D721Med (cell line): ENCODE measurements around the gene DHRS12.

ENCODE experiments used
- DNase-seq: peaks from one replicate; pipeline ENCODE4 v3.0.0; 2011; ENCODE audit warnings: low spot score; ENCODE audit not compliant: insufficient read length
- FAIRE-seq: peaks from 2 replicates; lab custom pipeline; 2011; peaks lifted over from hg19 to GRCh38; lab: Jason Lieb, UNC
- CTCF ChIP-seq: IDR thresholded peaks from 2 replicates; pipeline ENCODE4 v1.5.1; 2012; ENCODE audit warnings: mild to moderate bottlenecking, control low read depth; ENCODE audit not compliant: insufficient read depth; ENCODE audit errors: missing control alignments

Gene DHRS12

GRCh38 chr13:51746802-51747201 is 57.2 kb downstream of the DHRS12 start:
- DNase-seq: no peak
- TF ChIP-seq CTCF: no peak
- FAIRE-seq: no peak

DNA sequence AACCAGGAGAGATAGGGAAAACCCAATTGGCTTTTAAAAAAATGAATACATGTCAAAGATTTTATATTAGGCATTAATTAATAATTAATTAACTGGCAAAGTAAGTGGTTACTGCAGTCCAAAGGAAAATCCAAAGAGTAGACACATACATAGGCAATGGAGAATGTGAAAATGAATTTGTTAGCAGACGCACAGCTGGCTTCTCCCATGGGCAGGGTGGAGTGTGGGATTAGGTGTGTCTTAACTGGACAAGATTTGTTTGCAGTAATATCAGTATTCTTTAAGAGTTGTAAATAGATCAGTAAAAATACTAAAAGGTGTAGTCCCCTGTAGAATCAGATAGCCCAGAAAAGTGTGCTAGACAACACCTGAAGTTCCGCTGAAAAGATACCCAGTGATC is 58.7 kb downstream of the DHRS12 start:
- no peak for DNase-seq
- no peak for TF ChIP-seq CTCF
- no peak for FAIRE-seq

GRCh38 chr13:51742611-51743010 is 61.4 kb downstream of the DHRS12 start:
- TF ChIP-seq CTCF: no peak
- DNase-seq: no peak
- no peak for FAIRE-seq

GRCh38 chr13:51742031-51742430 is 61.9 kb downstream of the DHRS12 start:
- no peak for TF ChIP-seq CTCF
- DNase-seq: no peak
- FAIRE-seq: no peak

DNA sequence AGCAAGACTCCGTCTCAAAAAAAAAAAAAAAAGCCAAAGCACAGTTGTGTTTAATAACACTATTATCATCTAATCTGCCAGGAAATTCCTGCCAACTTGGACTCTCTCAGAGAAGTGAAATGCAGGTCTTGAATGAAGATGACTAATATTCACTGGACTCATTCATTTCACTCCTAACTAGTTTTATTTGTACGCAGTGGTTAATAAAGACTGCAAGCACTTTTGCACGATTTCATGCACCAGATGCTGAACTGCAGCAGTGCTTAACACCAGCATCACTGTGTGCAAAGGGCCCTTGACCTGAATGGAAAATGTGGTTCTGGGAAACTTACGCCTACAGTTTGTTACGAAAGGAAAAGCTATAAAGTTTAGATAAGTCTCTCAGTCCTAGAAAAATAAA is 63.3 kb downstream of the DHRS12 start:
- DNase-seq: no peak
- no peak for FAIRE-seq
- TF ChIP-seq CTCF: no peak

DNA sequence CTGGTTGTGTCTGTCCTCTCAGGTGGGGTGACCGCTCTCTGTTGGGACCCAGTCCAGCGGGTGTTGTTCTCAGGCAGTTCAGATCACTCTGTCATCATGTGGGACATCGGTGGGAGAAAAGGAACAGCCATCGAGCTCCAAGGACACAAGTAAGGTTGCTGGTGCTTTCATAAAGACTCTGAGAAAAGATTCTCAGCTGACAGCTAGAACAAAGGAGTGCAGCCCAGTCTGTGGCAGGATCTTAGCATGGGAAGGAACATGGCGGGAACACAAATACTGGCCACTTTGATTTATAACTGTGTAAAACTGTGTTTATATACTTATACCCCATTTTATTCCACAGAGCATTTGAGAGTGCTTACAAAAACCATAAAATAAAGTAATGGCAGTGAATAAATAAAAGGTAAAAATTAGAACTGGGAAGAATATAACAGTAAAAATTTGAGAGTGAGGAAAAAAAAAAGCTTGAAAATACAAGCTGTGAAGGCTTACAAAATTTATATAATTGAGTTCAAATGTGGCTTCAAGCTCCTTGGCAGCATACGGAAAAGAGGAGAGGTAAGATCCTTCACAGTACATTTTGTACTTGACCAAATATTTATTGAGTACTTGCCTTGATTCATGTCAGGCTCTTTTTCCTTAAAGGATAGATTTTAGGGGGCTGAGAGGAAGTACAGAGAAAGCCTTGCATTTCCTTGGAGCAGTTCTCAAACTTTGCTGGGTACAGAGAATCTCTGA is 64.8 kb downstream of the DHRS12 start:
- TF ChIP-seq CTCF: no peak
- no peak for FAIRE-seq
- DNase-seq: no peak

- no peak for DNase-seq
- no peak for TF ChIP-seq CTCF
- no peak for FAIRE-seq
Measured at GRCh38 chr13:51738226-51738905, 65.6 kb downstream of the DHRS12 start.
